ENCODE results near the gene SUN1. TPM values are rescaled to one million over a fixed set of nuclear protein-coding genes. Genes with fewer than 3 reads are reported as not detected.

The SUN1 gene
- total and polyA plus RNA-seq, 9 of the 15 experiments (the other 6 are each of a cell fraction or from before 2014, with no cell fraction given), result 36.8 to 132 (median 62.3) TPM

DNA sequence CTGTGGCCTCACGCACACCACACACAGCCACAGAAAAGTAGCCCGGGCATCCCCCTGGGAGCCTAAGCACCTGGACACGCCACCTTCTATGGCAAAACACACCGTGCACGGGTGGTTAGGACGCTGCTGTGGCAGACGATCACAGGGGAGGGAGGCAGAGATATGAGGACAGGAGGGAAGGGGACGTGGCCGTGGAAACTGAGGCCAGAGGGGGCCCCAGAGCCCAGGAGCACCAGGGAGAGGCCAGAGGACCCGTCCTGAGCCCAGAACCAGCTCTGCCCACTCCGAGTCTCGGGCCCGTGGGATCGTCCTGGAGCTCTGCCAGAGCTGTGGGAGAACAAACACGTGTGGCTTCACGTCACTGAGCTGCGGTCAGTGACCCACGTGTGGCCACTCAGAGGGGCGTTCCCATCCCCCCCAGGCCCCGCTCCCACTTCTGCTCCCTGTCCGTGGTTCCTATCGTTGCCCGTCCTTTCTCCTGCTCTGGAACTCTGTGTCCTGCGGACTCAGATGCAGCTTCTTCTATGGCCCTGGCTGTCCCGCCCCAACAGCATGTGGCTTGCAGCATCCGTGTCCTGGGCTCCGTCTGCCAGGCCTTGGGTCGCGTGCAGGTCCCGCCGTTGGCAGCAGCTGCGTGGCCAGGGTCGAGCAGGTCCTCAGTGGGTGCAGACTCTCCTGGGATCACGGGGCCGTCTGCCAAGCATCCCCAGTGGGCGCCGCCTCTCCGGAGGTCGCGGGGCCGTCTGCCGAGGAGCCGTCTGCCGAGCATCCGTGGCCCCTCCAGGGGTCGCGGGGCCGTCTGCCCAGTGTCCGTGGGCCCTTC, 75.1 kb downstream of the SUN1 start:
- Histone ChIP-seq H3K9me3 (replicated peaks; ENCODE audit: control insufficient read depth, insufficient read depth, low read depth, low read length) (no peaks in the 10 kb centered on the region), H3K27ac (ENCODE audit: extremely low read depth, low read depth, low read length) (no peak overlapping the region), H4K20me1 (replicated peaks; ENCODE audit: control insufficient read depth, insufficient read depth, low read length) (no peaks in the 10 kb centered on the region), H3K4me1 (replicated peaks in 1 of 2; ENCODE audit: control insufficient read depth in 2 of 2, insufficient read depth in 2 of 2, low read length in 2 of 2) (peaks cover 11 to 72% of the 10 kb centered on the region in 2 experiments), H3K4me2 (ENCODE audit: insufficient read depth, low read length) (no peak overlapping the region), H3K9ac (ENCODE audit: insufficient read depth in 1 of 2, low read depth in 2 of 2, low read length in 2 of 2) (no peak overlapping the region), H3K36me3 (ENCODE audit: control insufficient read depth, insufficient read depth, low read length) (no peaks in the 10 kb centered on the region), H3K4me3 (no peak overlapping the region), H3K27me3 (ENCODE audit: control insufficient read depth in 2 of 2, insufficient read depth in 2 of 2, low read length in 2 of 2) (peaks cover 9 to 19% of the 10 kb centered on the region in 2 experiments; a peak in 1 of 5 replicates), H3K79me2 (ENCODE audit: control insufficient read depth, insufficient read depth, low read length) (no peaks in the 10 kb centered on the region), H2AFZ (ENCODE audit: low read depth, low read length) (no peak overlapping the region), H3K9me1 (ENCODE audit: control insufficient read depth, insufficient read depth, low read length) (no peaks in the 10 kb centered on the region)
- no peak for FAIRE-seq
- peak; percentile 5; the same call in 1 of the 3 replicates for ATAC-seq
- no TSS peak for BruUV-seq (replicated peaks)
- 36% methylated on average over 23 of the region's 49 CpGs for WGBS (ENCODE audit: insufficient coverage, low coverage, missing lambda C conversion rate)
- no peak for DNase-seq (ENCODE audit: extremely low read depth in 1 of 4, low spot score in 3 of 4)
- ChIA-PET POLR2A (interaction anchor here (0.6 to 1.2 kb wide), 2 partner anchors 15 to 56 kb away, joined by 3 to 4 read pairs; no protein-coding TSS in a partner anchor), CTCF (ENCODE audit: low intra/inter-chr PET ratio) (interaction anchor here (0.6 kb wide), 1 partner anchor 87 kb away, joined by 4 read pairs; no protein-coding TSS in a partner anchor)
- intact Hi-C loops (cut with micrococcal nuclease) (no loop called here), in situ Hi-C loops (cut with MboI) (no loop called here)
- 0 out of 2 replicates have a peak, but pooled peaks have one; percentile 22 for TF ChIP-seq NR2C2 (CRISPR knock-in tag; IDR thresholded peaks at IDR 0.05)
- no peak for TF ChIP-seq NR2C2 (tag; IDR thresholded peaks at IDR 0.05)
- peak; percentile 55 for TF ChIP-seq NFIC (IDR thresholded peaks at IDR 0.05)
- no peak for TF ChIP-seq ATF1 (CRISPR knock-in tag; IDR thresholded peaks at IDR 0.05)
- 0 out of 2 replicates have a peak, but pooled peaks have one; percentile 21 for TF ChIP-seq ATF1 (tag; IDR thresholded peaks at IDR 0.05)
- TF ChIP-seq USF1 (CRISPR knock-in tag; IDR thresholded peaks at IDR 0.05), result peak; percentile 58
- no peak for TF ChIP-seq SRSF1 (IDR thresholded peaks at IDR 0.05; ENCODE audit: low read depth, low read length)
